Type B pancreatic cell (in vitro differentiated cells): ENCODE data around the gene TPPP. TPM values are rescaled to one million over a fixed set of nuclear protein-coding genes. Genes with fewer than 3 reads are reported as not detected.

Experiments used
- DNase-seq: peaks from one replicate; pipeline ENCODE4 v3.0.0; 2021; ENCODE audit warnings: mixed read lengths; ENCODE audit not compliant: unreplicated experiment; ENCODE audit errors: extremely low spot score
- H3K27ac Mint-ChIP-seq: 2 replicates; pipeline ENCODE4 v1.8.0; 2021; ENCODE audit warnings: mild to moderate bottlenecking, mixed read lengths
- H3K27me3 Mint-ChIP-seq: 2 replicates; pipeline ENCODE4 v1.8.0; 2021; ENCODE audit warnings: mixed read lengths
- H3K36me3 Mint-ChIP-seq: 2 replicates; pipeline ENCODE4 v1.8.0; 2021; ENCODE audit warnings: mixed read lengths
- H3K4me1 Mint-ChIP-seq: one replicate; pipeline ENCODE4 v1.8.0; 2021; ENCODE audit warnings: mixed read lengths; ENCODE audit not compliant: unreplicated experiment
- H3K4me3 Mint-ChIP-seq: 2 replicates; pipeline ENCODE4 v1.8.0; 2021; ENCODE audit warnings: mild to moderate bottlenecking, mixed read lengths
- H3K9me3 Mint-ChIP-seq: 2 replicates; pipeline ENCODE4 v1.8.0; 2021; ENCODE audit warnings: mixed read lengths
- total RNA-seq: library from RNA; stranded (reverse); gene quantifications from 2 replicates; pipeline ENCODE4 v1.2.1, GENCODE V29; 2021; ENCODE audit warnings: low replicate concordance
- TF ChIP-seq, protein P1 (sequence below): fragments of 200-600 bp; sonication (generic); conservative IDR thresholded peaks from 2 replicates; pipeline ENCODE4 v1.5.0; 2021; ENCODE audit warnings: antibody characterized with exemption, mild to moderate bottlenecking

Gene TPPP
- total RNA-seq, 1 donor from 2014 or later, result 5.0 TPM

DNA sequence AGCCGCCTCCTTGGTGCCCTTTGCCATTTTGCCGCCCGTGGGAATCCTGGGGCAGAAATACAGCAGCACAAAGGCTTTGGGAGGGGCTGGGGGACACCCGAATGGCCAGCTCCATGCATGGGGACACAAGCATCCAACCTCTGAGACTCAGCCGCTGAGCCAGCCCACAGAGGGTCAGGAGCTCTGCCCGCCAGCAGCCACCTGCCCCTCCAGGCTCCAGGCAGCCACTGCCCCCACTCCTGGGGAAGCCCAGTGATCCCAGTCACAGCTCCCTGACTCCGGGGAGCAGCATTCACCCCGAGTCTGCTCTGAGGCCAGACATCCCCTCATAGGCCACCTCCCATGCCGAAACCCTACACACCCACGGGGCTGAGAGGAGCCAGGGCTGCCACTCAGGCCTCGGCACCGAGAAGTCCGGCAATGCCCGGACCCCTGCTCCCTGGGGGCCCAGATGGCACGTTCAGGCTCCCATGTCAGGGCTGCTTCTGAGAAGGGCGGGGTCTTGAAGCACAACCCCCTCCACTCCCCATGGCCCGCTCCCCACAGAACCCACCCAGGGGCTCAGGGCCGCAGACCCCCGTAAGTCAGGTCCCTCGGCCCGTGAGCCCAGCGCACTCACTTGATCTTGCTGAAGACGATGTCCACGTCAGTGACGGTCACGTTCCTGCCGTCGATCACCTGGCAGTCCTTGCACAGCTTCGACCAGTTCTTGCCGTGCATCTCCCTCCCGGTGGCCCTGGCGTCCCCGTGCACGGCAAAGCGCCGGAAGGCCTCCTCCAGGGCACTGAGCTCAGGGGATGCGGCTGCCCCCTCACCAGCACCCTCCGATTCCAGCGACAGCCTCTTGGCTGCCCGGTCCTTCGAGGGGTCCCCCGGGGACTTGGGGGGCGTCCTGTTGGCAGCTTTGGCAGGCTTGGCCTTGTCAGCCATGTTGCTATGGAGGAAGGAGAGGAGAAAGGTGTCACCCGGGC is 15.7 kb downstream of the TPPP start:
- H3K4me1 Mint-ChIP-seq, result peaks cover 6% of the 10 kb centered on the region
- no peak overlapping the region for H3K27ac Mint-ChIP-seq
- no peaks in the 10 kb centered on the region for H3K36me3 Mint-ChIP-seq
- DNase-seq, result peak; percentile 67
- TF ChIP-seq, protein P1, sequence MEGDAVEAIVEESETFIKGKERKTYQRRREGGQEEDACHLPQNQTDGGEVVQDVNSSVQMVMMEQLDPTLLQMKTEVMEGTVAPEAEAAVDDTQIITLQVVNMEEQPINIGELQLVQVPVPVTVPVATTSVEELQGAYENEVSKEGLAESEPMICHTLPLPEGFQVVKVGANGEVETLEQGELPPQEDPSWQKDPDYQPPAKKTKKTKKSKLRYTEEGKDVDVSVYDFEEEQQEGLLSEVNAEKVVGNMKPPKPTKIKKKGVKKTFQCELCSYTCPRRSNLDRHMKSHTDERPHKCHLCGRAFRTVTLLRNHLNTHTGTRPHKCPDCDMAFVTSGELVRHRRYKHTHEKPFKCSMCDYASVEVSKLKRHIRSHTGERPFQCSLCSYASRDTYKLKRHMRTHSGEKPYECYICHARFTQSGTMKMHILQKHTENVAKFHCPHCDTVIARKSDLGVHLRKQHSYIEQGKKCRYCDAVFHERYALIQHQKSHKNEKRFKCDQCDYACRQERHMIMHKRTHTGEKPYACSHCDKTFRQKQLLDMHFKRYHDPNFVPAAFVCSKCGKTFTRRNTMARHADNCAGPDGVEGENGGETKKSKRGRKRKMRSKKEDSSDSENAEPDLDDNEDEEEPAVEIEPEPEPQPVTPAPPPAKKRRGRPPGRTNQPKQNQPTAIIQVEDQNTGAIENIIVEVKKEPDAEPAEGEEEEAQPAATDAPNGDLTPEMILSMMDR, result no peak
- peaks cover 5% of the 10 kb centered on the region for H3K27me3 Mint-ChIP-seq
- no peak overlapping the region for H3K4me3 Mint-ChIP-seq
- H3K9me3 Mint-ChIP-seq, result no peaks in the 10 kb centered on the region

DNA sequence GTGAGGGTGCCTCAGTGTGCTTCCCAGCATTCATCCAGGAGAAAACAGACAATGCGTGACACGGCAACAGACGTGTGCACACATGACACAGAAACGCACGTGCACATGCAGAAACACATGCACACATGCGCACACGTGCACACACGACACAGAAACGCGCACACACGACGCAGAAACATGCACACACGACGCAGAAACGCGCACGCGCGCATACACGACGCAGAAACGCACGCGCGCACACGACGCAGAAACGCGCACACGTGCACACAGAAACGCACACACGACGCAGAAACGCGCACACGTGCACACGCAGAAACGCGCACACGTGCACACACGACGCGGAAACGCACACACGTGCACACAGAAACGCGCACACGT is 16.5 kb downstream of the TPPP start:
- TF ChIP-seq, protein P1, result no peak
- H3K4me1 Mint-ChIP-seq, result peaks cover 6% of the 10 kb centered on the region
- no peaks in the 10 kb centered on the region for H3K36me3 Mint-ChIP-seq
- no peaks in the 10 kb centered on the region for H3K9me3 Mint-ChIP-seq
- H3K27ac Mint-ChIP-seq, result no peak overlapping the region
- no peak overlapping the region for H3K4me3 Mint-ChIP-seq
- no peak for DNase-seq
- H3K27me3 Mint-ChIP-seq, result peaks cover 5% of the 10 kb centered on the region

DNA sequence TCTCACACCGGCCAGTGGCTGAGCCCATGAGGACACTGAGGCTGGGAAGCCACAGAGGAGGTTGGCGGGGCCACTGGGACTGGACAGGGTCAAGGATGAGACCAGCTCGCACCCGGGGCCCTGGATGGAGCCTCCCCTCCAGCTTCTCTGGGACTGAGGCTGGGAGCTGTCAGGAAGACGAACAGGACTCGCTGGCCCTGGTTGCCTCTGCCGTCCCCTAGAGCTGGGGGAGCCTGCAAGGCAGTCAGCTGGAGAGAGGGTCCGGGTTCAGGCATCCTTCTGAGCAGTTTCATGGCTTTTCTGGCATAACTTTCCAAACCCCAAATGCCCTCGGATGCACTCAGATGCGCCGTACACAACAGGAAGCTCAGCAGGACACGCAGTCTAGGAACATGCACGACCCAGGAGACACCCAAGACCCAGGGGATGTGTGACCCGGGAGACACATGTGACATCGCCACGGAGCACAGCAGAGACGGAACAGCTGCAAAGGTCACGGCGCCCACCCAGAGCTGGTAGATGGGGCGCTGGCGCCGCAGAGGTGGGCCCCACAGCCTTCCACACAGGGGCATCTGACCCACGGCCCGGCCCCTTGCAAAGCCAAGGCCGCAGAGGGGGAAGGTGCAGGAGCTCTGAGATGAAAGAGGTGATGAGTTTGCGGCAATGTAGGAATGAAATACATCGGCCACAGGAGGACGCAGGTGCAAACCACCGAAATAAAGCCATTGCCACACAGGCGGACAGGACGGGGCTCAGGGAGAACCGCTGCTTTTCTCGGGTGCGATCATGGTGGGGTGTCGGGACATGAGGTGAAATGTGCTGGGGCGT is 17.1 kb downstream of the TPPP start:
- DNase-seq, result peak; percentile 68
- TF ChIP-seq, protein P1, result no peak
- no peak overlapping the region for H3K4me3 Mint-ChIP-seq
- H3K27ac Mint-ChIP-seq, result no peak overlapping the region
- H3K4me1 Mint-ChIP-seq, result peaks cover 6% of the 10 kb centered on the region
- H3K36me3 Mint-ChIP-seq, result no peaks in the 10 kb centered on the region
- H3K9me3 Mint-ChIP-seq, result no peaks in the 10 kb centered on the region
- H3K27me3 Mint-ChIP-seq, result peaks cover 5% of the 10 kb centered on the region

DNA sequence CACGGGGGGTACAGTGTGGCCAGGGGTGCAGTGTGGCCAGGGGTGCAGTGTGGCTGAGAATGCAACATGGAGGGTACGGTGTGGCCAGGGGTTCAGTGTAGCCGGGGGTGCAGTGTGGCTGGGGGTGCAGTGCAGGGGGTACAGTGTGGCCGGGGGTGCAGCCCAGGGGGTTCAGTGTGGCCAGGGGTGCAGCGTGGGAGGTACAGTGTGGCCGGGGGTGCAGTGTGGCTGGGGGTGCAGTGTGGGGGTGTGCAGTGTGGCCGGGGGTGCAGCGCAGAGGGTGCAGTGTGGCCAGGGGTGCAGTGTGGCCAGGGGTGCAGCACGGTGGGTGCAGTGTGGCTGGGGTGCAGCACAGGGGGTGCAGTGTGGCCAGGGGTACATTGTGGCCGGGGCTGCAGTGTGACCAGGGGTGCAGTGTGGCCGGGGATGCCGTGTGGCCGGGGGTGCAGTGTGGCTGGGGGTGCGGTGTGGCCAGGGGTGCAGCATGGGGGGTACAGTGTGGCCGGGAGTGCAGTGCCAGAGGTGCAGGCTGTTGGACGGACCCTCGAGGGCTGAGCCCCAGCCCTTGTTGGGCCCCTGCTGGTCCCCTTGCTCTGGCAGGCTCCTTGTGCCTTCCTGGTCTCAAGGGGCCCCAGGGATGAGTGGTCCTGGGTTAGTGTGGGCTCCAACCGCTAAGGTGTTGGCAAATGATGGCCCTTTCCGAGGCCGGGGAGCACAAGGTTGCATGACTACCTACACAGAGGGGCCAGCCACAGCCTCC is 17.9 kb downstream of the TPPP start:
- Mint-ChIP-seq H3K36me3 (no peaks in the 10 kb centered on the region), H3K27me3 (peaks cover 5% of the 10 kb centered on the region), H3K9me3 (no peaks in the 10 kb centered on the region), H3K4me3 (no peak overlapping the region), H3K27ac (no peak overlapping the region), H3K4me1 (peaks cover 6% of the 10 kb centered on the region)
- peak; percentile 63 for DNase-seq
- TF ChIP-seq, protein P1, result no peak

DNA sequence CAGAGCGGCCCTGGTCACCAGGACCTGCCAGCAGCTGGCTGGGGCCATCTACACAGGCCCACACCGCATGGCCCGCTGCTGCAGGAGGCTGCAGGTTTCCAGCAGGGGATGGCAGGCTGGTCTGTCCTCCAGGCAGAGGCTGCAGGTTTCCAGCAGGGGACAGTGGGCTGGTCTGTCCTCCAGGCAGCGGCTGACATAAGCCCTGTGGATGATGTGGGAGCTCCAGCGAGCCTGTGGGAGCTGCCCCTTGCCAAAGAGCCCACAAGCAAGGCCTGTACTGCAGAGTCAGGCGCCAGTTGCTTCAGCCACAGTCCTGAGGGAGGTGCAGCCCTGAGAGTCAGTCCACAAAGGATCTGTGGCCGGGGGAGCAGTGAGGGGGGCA is 18.5 kb downstream of the TPPP start:
- Mint-ChIP-seq H3K27me3 (peaks cover 5% of the 10 kb centered on the region), H3K4me3 (no peak overlapping the region), H3K36me3 (no peaks in the 10 kb centered on the region), H3K4me1 (peaks cover 6% of the 10 kb centered on the region), H3K27ac (no peak overlapping the region), H3K9me3 (no peaks in the 10 kb centered on the region)
- TF ChIP-seq, protein P1, result no peak
- DNase-seq, result no peak
